K562 (cell line): ENCODE results near the gene MOSPD3. TPM values are rescaled to one million over a fixed set of nuclear protein-coding genes. Genes with fewer than 3 reads are reported as not detected.

Experiments
- BRF1 ChIP-seq: IDR thresholded peaks from 3 replicates; pipeline ENCODE4 v1.6.1; 2011; ENCODE audit warnings: borderline replicate concordance, mild to moderate bottlenecking; ENCODE audit not compliant: insufficient read length; ENCODE audit errors: extremely low read depth
- HOMEZ ChIP-seq: fragments of 250-450 bp; sonication (Bioruptor Pico); IDR thresholded peaks from 2 replicates; pipeline ENCODE4 v1.4.0; 2020; ENCODE audit warnings: mild to moderate bottlenecking, moderate library complexity
- MAFF ChIP-seq: IDR thresholded peaks from 2 replicates; pipeline ENCODE4 v1.6.1; 2012; ENCODE audit warnings: low read length, improper control_type of control experiment
- MBD2 ChIP-seq: sonication (generic); IDR thresholded peaks from 2 replicates; pipeline ENCODE4 v1.6.1; 2016; ENCODE audit warnings: low read depth, borderline replicate concordance
- MCM3 ChIP-seq: fragments of 450-650 bp; IDR thresholded peaks from 2 replicates; pipeline ENCODE4 v1.6.1; 2016
- MLX ChIP-seq, 2 experiments: fragments of 450-650 bp in 1 of 2; sonication (generic) in 1 of 2; formaldehyde crosslinking; conservative IDR thresholded peaks; 2 replicates each; pipeline versions ENCODE4 v1.4.0 to v1.8.1; 2020 to 2022; ENCODE audit warnings: mild to moderate bottlenecking in 1 of 2, missing genetic modification reagents in 1 of 2
- NCOA1 ChIP-seq: fragments of 450-650 bp; IDR thresholded peaks from 2 replicates; pipeline ENCODE4 v1.6.1; 2016; ENCODE audit warnings: low read depth
- POLR2A ChIP-seq: fragments of 450-650 bp; conservative IDR thresholded peaks from 2 replicates; pipeline ENCODE4 v1.6.1; 2016
- PURB ChIP-seq: sonication (generic); formaldehyde crosslinking; IDR thresholded peaks from 2 replicates; pipeline ENCODE4 v1.9.0; 2021; ENCODE audit warnings: low read depth, mild to moderate bottlenecking, missing genetic modification reagents
- TCF7 ChIP-seq: sonication (generic); IDR thresholded peaks from 2 replicates; pipeline ENCODE4 v1.6.1; 2016; ENCODE audit warnings: antibody characterized with exemption, borderline replicate concordance
- TFAP4 ChIP-seq: sonication (generic); formaldehyde crosslinking; IDR thresholded peaks from 2 replicates; pipeline ENCODE4 v1.8.0; 2022; ENCODE audit warnings: missing genetic modification reagents, mild to moderate bottlenecking, moderate library complexity, borderline replicate concordance
- TFE3 ChIP-seq: fragments of 450-650 bp; formaldehyde crosslinking; IDR thresholded peaks from 2 replicates; pipeline ENCODE4 v1.4.0; 2020; ENCODE audit warnings: mild to moderate bottlenecking, mixed read lengths
- TSC22D4 ChIP-seq: fragments of 450-650 bp; IDR thresholded peaks from 2 replicates; pipeline ENCODE4 v1.6.1; 2016; ENCODE audit warnings: missing genetic modification characterization, missing biosample characterization, control low read depth
- ZBTB26 ChIP-seq: fragments of 450-650 bp; formaldehyde crosslinking; IDR thresholded peaks from 2 replicates; pipeline ENCODE4 v1.4.0; 2022; ENCODE audit warnings: missing genetic modification characterization
- ZBTB9 ChIP-seq: fragments of 450-650 bp; formaldehyde crosslinking; IDR thresholded peaks from 2 replicates; pipeline ENCODE4 v1.4.0; 2020; ENCODE audit warnings: mild to moderate bottlenecking, moderate library complexity
- ZFP1 ChIP-seq: fragments of 450-650 bp; formaldehyde crosslinking; IDR thresholded peaks from 2 replicates; pipeline ENCODE4 v1.4.0; 2020; ENCODE audit warnings: mild to moderate bottlenecking, mixed read lengths
- ZNF263 ChIP-seq: sonication (generic); formaldehyde crosslinking; IDR thresholded peaks from 2 replicates; pipeline ENCODE4 v1.8.0; 2022; ENCODE audit warnings: mild to moderate bottlenecking, missing genetic modification reagents, borderline replicate concordance
- ZNF347 ChIP-seq: fragments of 450-650 bp; formaldehyde crosslinking; IDR thresholded peaks from 2 replicates; pipeline ENCODE4 v1.4.0; 2020; ENCODE audit warnings: low read depth, mild to moderate bottlenecking, moderate library complexity
- ZNF639 ChIP-seq, 2 experiments: fragments of 200-800 bp in 1 of 2; sonication (Bioruptor generic) in 1 of 2; sonication (generic) in 1 of 2; formaldehyde crosslinking in 1 of 2; IDR thresholded peaks in 1 of 2; conservative IDR thresholded peaks in 1 of 2; 2 replicates each; pipeline versions ENCODE4 v1.5.0 to v1.6.1; 2016 to 2020; ENCODE audit warnings: missing compliant biosample characterization in 1 of 2, missing genetic modification characterization in 1 of 2, missing genetic modification reagents in 1 of 2
- polyA plus RNA-seq, 8 experiments: library from polyadenylated mRNA; depleted of rRNA in 4 of 8; stranded (reverse) in 5 of 8; unstranded in 3 of 8; fragments of >200 nt; fragmentation: Nextera tagmentation in 2 of 8; fragmentation: Illumina TruSeq in 1 of 8; extraction: Ambion mirVana in 2 of 8; extraction: Trizol in 1 of 8; gene quantifications; 2 replicates each; pipeline versions ENCODE4 v1.2.1 to v1.2.3, GENCODE V29; 2011 to 2014; ENCODE audit warnings: inconsistent platforms in 1 of 8, missing spikeins in 1 of 8
- total RNA-seq, 7 experiments: library from RNA; depleted of rRNA in 6 of 7; stranded (reverse); fragments of >200 nt in 6 of 7; fragmentation: Illumina TruSeq in 2 of 7; extraction: Trizol in 2 of 7; gene quantifications; 2 replicates each; pipeline versions ENCODE4 v1.2.1 to v1.2.3, GENCODE V29; 2011 to 2021; ENCODE audit warnings: low replicate concordance in 1 of 7

The MOSPD3 gene
- total and polyA plus RNA-seq, 9 of the 15 experiments (the other 6 are each of a cell fraction or from before 2014, with no cell fraction given): 1.4 to 32.1 (median 7.3) TPM

- TF ChIP-seq ZNF639 (CRISPR knock-in tag; conservative IDR thresholded peaks at IDR 0.05 in 1 of 2, IDR thresholded peaks at IDR 0.05 in 1 of 2) (0 out of 4 replicates have a peak, but pooled peaks of 1 of the 2 experiments have one; percentile 20), TFE3 (no peak), ZNF347 (CRISPR knock-in tag) (no peak), POLR2A (no peak), TSC22D4 (tag) (no peak), MCM3 (no peak), TFAP4 (no peak), ZNF263 (CRISPR knock-in tag) (peak; percentile 53; the same call in 1 of the 2 replicates), MLX (CRISPR knock-in tag; conservative IDR thresholded peaks at IDR 0.05) (no peak), BRF1 (no peak), ZFP1 (CRISPR knock-in tag) (no peak), NCOA1 (no peak), MBD2 (peak; percentile 22; the same call in 1 of the 2 replicates), ZBTB26 (CRISPR knock-in tag) (no peak), ZBTB9 (CRISPR knock-in tag) (no peak), TCF7 (no peak), MAFF (no peak), PURB (CRISPR knock-in tag) (no peak), HOMEZ (CRISPR knock-in tag) (no peak)
Measured at GRCh38 chr7:100639995-100640516, 27.7 kb downstream of the MOSPD3 start (continued).
